HG02571 (cell line): ENCODE measurements around the gene MAP2K5.

ENCODE experiments used
- ATAC-seq: cut with Tn5 transposase; IDR thresholded peaks from one replicate; pipeline ENCODE4 v1.9.1; 2021; ENCODE audit warnings: mild to moderate bottlenecking, moderate library complexity; ENCODE audit not compliant: unreplicated experiment

MAP2K5 gene

DNA sequence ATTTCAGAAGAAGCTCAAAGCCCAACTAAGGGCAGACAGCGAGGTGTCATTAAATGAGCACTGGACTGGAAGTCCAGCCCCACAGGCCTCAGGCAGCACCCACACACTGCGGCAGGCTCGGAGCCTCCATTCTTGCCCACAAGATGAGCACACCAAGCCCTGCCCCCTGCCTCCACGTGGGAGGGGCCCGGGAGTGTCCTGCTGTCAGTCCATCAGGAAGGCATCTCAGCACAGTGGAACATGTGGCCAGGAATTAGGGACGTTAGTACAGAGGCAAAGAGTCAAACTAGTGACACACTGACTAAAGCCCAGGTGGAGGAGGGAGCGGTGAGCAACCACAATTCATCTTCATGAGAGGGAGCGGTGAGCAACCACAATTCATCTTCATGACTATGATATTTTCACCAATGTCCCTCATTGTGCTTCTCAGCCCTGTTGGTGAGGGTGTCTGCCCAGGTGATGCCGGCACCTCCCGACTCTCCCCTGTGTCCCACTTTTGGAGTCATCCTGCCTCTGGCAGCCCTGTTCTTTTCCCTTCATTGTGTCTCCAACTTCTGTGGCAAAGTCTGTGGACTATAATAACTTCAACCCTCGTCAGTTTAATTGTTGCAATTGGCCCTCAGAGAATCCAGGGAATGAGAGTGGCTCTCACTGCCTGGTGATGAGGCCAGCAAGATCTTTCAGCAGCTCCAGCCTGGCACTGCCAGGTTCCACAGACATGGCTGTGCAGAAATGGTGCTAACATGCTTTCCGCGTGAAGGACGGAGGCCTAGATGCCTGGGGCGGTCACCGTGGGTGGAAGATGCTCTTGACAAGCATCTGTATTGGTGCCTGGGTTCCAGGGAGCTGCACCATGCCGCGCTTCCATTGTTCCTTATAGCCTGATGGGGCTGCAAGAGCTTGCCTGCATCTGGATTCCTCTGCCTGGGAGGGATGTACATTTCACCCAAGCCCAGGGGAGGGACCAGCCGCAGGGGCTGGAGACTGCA lies 259.7 kb downstream of the MAP2K5 start:
- no peak for ATAC-seq

DNA sequence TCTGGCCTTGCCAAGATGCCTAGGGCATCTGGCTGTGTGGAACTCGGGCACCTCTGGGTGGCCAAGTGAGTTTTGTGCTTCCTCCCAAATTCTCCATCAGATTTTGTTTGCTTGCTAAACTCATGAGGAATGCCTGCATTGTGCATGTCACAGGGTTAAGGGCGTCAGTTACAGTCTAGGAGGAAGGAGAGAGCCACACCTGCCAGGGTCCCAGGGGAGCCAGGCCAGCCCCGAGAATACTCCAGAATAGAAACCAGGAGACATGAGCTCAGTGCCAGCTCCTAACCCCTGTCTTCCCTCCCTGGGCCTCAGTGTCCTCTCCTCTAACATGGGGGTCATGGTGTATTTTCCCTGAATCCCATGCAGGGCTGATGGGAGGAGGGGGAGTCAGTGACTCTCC lies 260.8 kb downstream of the MAP2K5 start:
- no peak for ATAC-seq

- ATAC-seq: no peak
These were observed 261.7 kb downstream of the MAP2K5 start for GRCh38 chr15:67803996-67804843.

- no peak for ATAC-seq
These were observed 262.6 kb downstream of the MAP2K5 start for GRCh38 chr15:67805008-67805665.

DNA sequence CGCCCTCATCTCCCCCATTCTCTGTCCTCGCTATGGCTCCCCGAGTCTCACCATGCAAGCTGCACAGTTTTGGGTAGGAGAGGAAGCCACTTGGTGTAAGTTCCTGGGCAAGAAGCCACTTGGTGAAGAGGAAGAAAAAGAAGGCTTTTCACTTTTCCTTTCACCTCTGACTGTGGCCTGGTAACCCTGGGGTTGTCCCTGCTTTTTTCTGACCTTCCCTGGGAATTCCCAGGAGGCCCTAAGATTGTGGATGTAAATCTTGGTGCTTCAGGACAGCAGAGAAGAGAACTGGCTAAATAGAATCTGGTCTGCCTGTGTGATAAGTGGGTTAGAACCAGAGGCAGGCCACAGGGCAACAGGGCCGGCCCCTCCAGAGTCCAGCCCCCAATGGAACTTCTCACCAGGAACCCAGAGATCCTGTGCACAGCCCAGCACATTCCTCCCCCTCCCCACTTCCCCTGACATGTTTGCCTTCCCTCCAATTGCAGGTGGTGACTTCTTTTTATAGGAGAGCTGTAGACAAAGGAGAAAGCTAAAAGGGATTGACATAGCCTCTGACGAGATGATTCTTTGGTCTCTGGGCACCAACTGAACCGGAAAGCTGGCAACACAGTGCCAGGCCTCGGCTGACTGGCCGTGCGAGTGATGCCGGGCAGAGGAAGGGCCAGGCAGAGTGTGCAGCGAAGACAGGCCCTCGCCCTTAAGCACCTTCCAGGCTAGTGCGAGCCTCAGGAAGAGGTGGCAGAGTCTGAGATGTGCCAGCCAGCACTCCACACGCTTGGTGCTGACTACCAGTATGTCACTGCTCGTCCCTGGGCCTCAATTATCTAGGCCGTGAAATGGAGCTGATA lies 263.4 kb downstream of the MAP2K5 start:
- no peak for ATAC-seq

- ATAC-seq: no peak
These were observed 264.0 kb downstream of the MAP2K5 start for GRCh38 chr15:67806536-67806935.

DNA sequence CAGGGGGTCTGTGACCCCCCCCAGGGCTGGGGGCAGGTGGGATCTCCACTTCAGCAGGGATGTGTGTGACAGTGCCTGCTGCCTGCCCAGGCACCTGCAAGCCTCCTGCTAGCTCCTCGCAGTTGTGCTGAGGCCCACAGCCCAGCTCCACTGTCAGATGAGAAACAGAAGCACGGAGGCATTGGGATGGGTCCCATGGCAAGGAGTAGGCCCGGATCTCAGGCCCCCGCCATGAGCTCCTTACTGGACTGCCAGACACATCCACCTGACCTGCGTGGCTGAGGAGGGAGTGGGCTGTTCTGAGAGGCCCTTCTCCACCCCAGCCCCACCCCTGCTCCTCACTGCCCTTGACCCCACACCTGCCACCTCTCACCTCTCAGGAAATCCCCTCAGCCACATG lies 264.6 kb downstream of the MAP2K5 start:
- ATAC-seq: no peak

- no peak for ATAC-seq
These were observed 265.3 kb downstream of the MAP2K5 start for GRCh38 chr15:67807836-67808235.

DNA sequence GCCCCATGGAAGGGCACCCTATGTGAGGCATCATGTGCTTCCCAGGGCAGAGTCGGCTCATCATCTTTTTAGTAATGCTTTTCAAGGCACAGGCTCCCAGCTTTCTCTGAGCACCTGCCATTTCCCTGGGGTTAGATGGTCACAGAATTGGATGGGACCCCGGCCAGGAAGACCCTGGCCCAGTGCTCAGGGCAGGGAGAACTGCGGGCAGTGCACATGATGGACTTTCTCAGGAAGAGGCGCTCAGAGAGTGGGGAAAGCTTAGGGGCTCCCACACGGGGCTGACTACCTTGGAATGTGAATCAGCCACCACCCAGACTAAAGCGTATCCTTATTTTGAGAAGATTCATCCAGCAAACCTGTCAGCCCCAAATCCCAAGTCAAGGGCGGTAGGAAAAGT lies 266.3 kb downstream of the MAP2K5 start:
- ATAC-seq: no peak

DNA sequence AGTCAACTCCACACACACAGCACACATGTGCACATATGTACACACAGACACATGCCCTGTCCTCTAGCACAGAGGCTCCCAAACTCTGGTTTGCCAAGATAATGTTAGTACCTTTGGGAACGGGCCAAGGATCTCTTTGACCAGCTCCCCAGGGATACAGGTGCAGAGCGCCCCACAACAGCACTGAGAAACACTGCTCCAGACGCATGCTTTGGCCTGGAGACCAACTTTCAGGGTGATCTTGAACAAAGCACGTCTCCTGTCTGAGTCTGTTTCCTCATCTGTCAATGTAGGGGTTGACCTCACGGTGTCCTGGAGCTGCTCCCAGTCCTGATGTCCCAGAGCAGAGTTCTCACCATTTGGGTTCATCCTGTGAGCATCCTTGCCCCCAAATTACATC lies 266.9 kb downstream of the MAP2K5 start:
- no peak for ATAC-seq

DNA sequence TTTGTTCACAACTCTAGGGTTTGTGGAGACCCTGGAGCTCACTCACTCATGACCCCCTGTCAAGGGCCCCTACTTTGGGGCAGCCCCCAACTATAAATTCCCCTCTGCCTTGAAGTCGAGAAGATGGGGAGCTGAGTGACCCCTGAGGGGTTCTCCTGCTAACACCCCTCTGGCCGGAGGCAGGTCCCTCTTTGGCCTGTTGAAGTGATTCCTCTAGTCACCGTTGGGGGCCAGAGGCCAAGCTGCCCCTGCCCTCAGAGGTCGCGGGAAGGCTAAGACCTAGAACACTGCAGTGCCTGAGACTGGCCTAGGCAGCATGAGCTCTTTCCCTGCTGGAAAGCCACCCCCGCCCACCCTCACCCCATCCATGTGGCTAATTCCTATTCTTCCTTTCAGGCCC lies 267.4 kb downstream of the MAP2K5 start:
- no peak for ATAC-seq

GRCh38 chr15:67812241-67812644 lies 269.7 kb downstream of the MAP2K5 start:
- ATAC-seq: no peak

GRCh38 chr15:67813104-67813634 lies 270.7 kb downstream of the MAP2K5 start:
- ATAC-seq: no peak

- no peak for ATAC-seq
These were observed 272.6 kb downstream of the MAP2K5 start for GRCh38 chr15:67815036-67815592.

DNA sequence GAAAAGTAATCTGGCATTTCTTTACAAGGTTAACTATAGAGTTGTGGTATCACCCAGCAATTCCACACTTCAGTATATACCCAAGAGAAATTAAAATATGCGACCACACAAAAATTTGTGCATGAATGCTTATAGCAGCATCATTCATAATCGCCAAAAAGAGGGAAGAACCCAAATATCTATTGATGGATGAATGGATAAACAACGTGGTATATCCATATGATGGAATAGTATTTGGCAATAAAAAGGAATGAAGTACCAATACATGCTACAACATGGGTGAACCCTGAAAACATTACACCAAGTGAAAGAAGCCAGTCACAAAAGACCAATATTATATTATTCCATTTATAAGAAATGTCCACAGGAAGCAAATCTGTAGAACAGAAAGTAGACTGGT lies 274.2 kb downstream of the MAP2K5 start:
- ATAC-seq: no peak

GRCh38 chr15:67818464-67818863 lies 276.0 kb downstream of the MAP2K5 start:
- no peak for ATAC-seq

DNA sequence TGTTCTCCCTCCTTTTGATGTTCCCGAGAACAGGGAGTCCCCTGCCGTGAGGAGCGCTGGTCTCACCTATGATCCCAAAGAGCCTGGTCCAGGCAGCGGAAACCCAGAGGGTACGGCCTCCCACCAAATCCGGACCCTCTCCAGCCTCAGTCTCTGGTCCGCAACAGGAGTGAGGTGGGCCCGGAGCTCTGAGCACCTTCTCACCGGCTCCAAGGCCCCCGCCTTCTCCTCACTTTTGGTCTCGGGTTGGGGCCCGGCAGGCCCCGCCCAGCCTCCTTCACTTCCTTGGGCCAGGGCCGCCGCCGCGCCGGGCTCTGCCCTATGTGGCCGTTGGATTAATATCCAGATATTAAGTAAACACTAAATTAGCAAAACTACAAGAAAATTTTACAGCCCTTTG lies 277.1 kb downstream of the MAP2K5 start:
- ATAC-seq: no peak

GRCh38 chr15:67820122-67820991 lies 277.9 kb downstream of the MAP2K5 start:
- no peak for ATAC-seq
